HEK293T (cell line): ENCODE data around the gene PTRH1.

ENCODE experiments used
- BHLHE40 ChIP-seq: fragments of 450-650 bp; IDR thresholded peaks from 2 replicates; pipeline ENCODE4 v1.6.1; 2016; ENCODE audit warnings: mild to moderate bottlenecking, moderate library complexity, borderline replicate concordance
- CTBP1 ChIP-seq: fragments of 450-650 bp; IDR thresholded peaks from 2 replicates; pipeline ENCODE4 v1.6.1; 2016; ENCODE audit warnings: borderline replicate concordance
- ELF4 ChIP-seq: fragments of 450-650 bp; IDR thresholded peaks from 2 replicates; pipeline ENCODE4 v1.6.1; 2017; ENCODE audit warnings: antibody characterized with exemption
- FOXA1 ChIP-seq: fragments of 450-650 bp; IDR thresholded peaks from 2 replicates; pipeline ENCODE4 v1.6.1; 2016; ENCODE audit warnings: mild to moderate bottlenecking
- FOXM1 ChIP-seq: fragments of 450-650 bp; IDR thresholded peaks from 2 replicates; pipeline ENCODE4 v1.6.1; 2017; ENCODE audit warnings: mild to moderate bottlenecking, borderline replicate concordance
- LEF1 ChIP-seq: fragments of 450-650 bp; IDR thresholded peaks from 2 replicates; pipeline ENCODE4 v1.6.1; 2017; ENCODE audit warnings: mild to moderate bottlenecking, borderline replicate concordance
- NFRKB ChIP-seq: fragments of 450-650 bp; IDR thresholded peaks from 2 replicates; pipeline ENCODE4 v1.6.1; 2016; ENCODE audit warnings: mild to moderate bottlenecking, moderate library complexity
- SP1 ChIP-seq: fragments of 450-650 bp; IDR thresholded peaks from 2 replicates; pipeline ENCODE4 v1.6.1; 2017
- SUZ12 ChIP-seq: fragments of 450-650 bp; IDR thresholded peaks from 2 replicates; pipeline ENCODE4 v1.6.1; 2016; ENCODE audit warnings: mild to moderate bottlenecking
- TARDBP ChIP-seq: fragments of 450-650 bp; IDR thresholded peaks from 2 replicates; pipeline ENCODE4 v1.6.1; 2016
- ZNF384 ChIP-seq: fragments of 450-650 bp; IDR thresholded peaks from 2 replicates; pipeline ENCODE4 v1.6.1; 2016

DNA sequence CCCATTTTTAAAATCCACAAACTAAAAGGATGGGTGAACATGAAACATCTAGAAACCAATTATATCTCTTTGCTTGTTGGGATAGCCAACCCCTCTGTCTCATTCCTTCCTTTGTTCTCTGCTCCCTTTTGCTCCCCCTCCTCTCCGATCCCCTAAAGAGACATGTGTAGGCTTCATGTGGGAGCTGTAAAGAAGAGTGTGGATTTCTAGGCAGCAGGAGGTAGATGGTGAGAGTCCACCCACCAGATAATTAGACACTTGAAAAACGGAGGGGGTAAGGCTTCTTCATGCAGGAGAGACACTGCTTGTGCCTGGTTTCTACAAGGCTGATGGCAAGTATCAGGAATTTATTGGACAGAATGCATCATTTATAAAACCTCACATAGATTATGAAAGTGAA lies 36.0 kb downstream of the PTRH1 start:
- TF ChIP-seq FOXM1, result no peak
- no peak for TF ChIP-seq LEF1
- no peak for TF ChIP-seq ZNF384
- no peak for TF ChIP-seq TARDBP
- no peak for TF ChIP-seq FOXA1
- TF ChIP-seq ELF4, result no peak
- no peak for TF ChIP-seq SP1
- no peak for TF ChIP-seq NFRKB
- no peak for TF ChIP-seq CTBP1
- no peak for TF ChIP-seq BHLHE40
- no peak for TF ChIP-seq SUZ12
